HEK293 (cell line): ENCODE results near the gene GRIN3A.
A peak's percentile ranks its signal among the peaks of the same experiment; 100 is the strongest.

Experiments used
- CTCF ChIA-PET: fragments of 350-600 bp; formaldehyde crosslinking; extraction: SDS; loops from one replicate; lab custom pipeline; 2021; ENCODE audit warnings: antibody characterized with exemption; lab: Yijun Ruan, JAX
- POLR2A ChIA-PET: fragments of 300-600 bp; formaldehyde crosslinking; extraction: SDS; loops from one replicate; lab custom pipeline; 2020; ENCODE audit warnings: antibody characterized with exemption, inconsistent platforms; lab: Yijun Ruan, JAX
- H3K27ac ChIP-seq: fragments of 200-500 bp; sonication (Bioruptor generic); 2 replicates; pipeline ENCODE4 v1.5.1; 2014; ENCODE audit warnings: low read depth, low read length, control low read depth, inconsistent platforms; ENCODE audit errors: extremely low read depth
- H3K36me3 ChIP-seq, 2 experiments: fragments of 200-500 bp in 1 of 2; sonication (Bioruptor generic) in 1 of 2; 1 replicate in 1 of 2; 2 replicates in 1 of 2; pipeline ENCODE4 v1.5.1; 2014 to 2017; ENCODE audit warnings: inconsistent platforms in 2 of 2, low read length in 2 of 2; ENCODE audit not compliant: control insufficient read depth in 2 of 2, insufficient read depth in 1 of 2
- H3K4me1 ChIP-seq: fragments of 200-500 bp; sonication (Bioruptor generic); 2 replicates; pipeline ENCODE4 v1.5.1; 2014; ENCODE audit warnings: mild to moderate bottlenecking, low read length, inconsistent platforms; ENCODE audit not compliant: control insufficient read depth, insufficient read depth
- H3K4me3 ChIP-seq: 2 replicates; pipeline ENCODE4 v1.5.1; 2011; ENCODE audit warnings: low read depth, mild to moderate bottlenecking, control low read depth, low read length, moderate library complexity
- H3K9me3 ChIP-seq: fragments of 200-500 bp; sonication (Bioruptor generic); 2 replicates; pipeline ENCODE4 v1.5.1; 2014; ENCODE audit warnings: low read depth, low read length, inconsistent platforms; ENCODE audit not compliant: control insufficient read depth, insufficient read depth
- ATF2 ChIP-seq: fragments of 450-650 bp; formaldehyde crosslinking; IDR thresholded peaks from 2 replicates; pipeline ENCODE4 v1.5.1; 2016; ENCODE audit warnings: missing biosample characterization, missing genetic modification characterization, low read depth
- BCL11A ChIP-seq: fragments of 450-650 bp; formaldehyde crosslinking; IDR thresholded peaks from 2 replicates; pipeline ENCODE4 v1.5.1; 2016; ENCODE audit warnings: low read depth, missing biosample characterization, missing genetic modification characterization
- HOXA7 ChIP-seq: sonication (generic); formaldehyde crosslinking; IDR thresholded peaks from 2 replicates; pipeline ENCODE4 v1.8.1; 2022; ENCODE audit warnings: missing genetic modification reagents, borderline replicate concordance
- SCRT2 ChIP-seq: fragments of 450-650 bp; formaldehyde crosslinking; IDR thresholded peaks from 2 replicates; pipeline ENCODE4 v1.5.1; 2016; ENCODE audit warnings: missing biosample characterization, missing genetic modification characterization
- ZBTB17 ChIP-seq: fragments of 450-650 bp; formaldehyde crosslinking; IDR thresholded peaks from 2 replicates; pipeline ENCODE4 v1.5.1; 2016; ENCODE audit warnings: missing biosample characterization, missing genetic modification characterization
- ZNF121 ChIP-seq: fragments of 450-650 bp; formaldehyde crosslinking; IDR thresholded peaks from 2 replicates; pipeline ENCODE4 v1.5.1; 2016; ENCODE audit warnings: missing biosample characterization, missing genetic modification characterization
- ZNF146 ChIP-seq: fragments of 450-650 bp; formaldehyde crosslinking; IDR thresholded peaks from 2 replicates; pipeline ENCODE4 v1.5.1; 2016; ENCODE audit warnings: missing biosample characterization, missing genetic modification characterization
- ZNF175 ChIP-seq: fragments of 450-650 bp; formaldehyde crosslinking; IDR thresholded peaks from 2 replicates; pipeline ENCODE4 v1.5.1; 2016; ENCODE audit warnings: missing biosample characterization, missing genetic modification characterization
- ZNF202 ChIP-seq: fragments of 450-650 bp; formaldehyde crosslinking; IDR thresholded peaks from 2 replicates; pipeline ENCODE4 v1.5.1; 2016; ENCODE audit warnings: missing biosample characterization, missing genetic modification characterization, borderline replicate concordance
- ZNF214 ChIP-seq: fragments of 450-650 bp; formaldehyde crosslinking; IDR thresholded peaks from 2 replicates; pipeline ENCODE4 v1.5.1; 2017; ENCODE audit warnings: missing biosample characterization, mild to moderate bottlenecking, missing genetic modification characterization, borderline replicate concordance
- ZNF311 ChIP-seq: fragments of 450-650 bp; formaldehyde crosslinking; IDR thresholded peaks from 2 replicates; pipeline ENCODE4 v1.5.1; 2017; ENCODE audit warnings: missing biosample characterization, missing genetic modification characterization, borderline replicate concordance
- ZNF37A ChIP-seq: fragments of 450-650 bp; IDR thresholded peaks from 2 replicates; pipeline ENCODE4 v1.5.1; 2018; ENCODE audit warnings: missing biosample characterization, missing genetic modification characterization
- ZNF473 ChIP-seq: fragments of 450-650 bp; formaldehyde crosslinking; IDR thresholded peaks from 2 replicates; pipeline ENCODE4 v1.5.1; 2017; ENCODE audit warnings: missing biosample characterization, missing genetic modification characterization
- ZNF580 ChIP-seq: fragments of 450-650 bp; formaldehyde crosslinking; IDR thresholded peaks from 2 replicates; pipeline ENCODE4 v1.5.1; 2016; ENCODE audit warnings: missing biosample characterization, missing genetic modification characterization
- ZNF585B ChIP-seq: fragments of 450-650 bp; formaldehyde crosslinking; IDR thresholded peaks from 2 replicates; pipeline ENCODE4 v1.5.1; 2016; ENCODE audit warnings: missing biosample characterization, missing genetic modification characterization
- ZNF629 ChIP-seq: fragments of 450-650 bp; formaldehyde crosslinking; IDR thresholded peaks from 2 replicates; pipeline ENCODE4 v1.5.1; 2017; ENCODE audit warnings: missing biosample characterization, missing genetic modification characterization
- ZNF654 ChIP-seq: fragments of 450-650 bp; formaldehyde crosslinking; IDR thresholded peaks from 2 replicates; pipeline ENCODE4 v1.5.1; 2016; ENCODE audit warnings: low read depth, missing biosample characterization, missing genetic modification characterization
- ZNF768 ChIP-seq: fragments of 450-650 bp; formaldehyde crosslinking; IDR thresholded peaks from 2 replicates; pipeline ENCODE4 v1.5.1; 2018; ENCODE audit warnings: missing biosample characterization, mild to moderate bottlenecking, missing genetic modification characterization
- ZNF837 ChIP-seq: fragments of 450-650 bp; formaldehyde crosslinking; IDR thresholded peaks from 2 replicates; pipeline ENCODE4 v1.5.1; 2016; ENCODE audit warnings: missing biosample characterization, missing genetic modification characterization
- ZNF843 ChIP-seq: fragments of 450-650 bp; formaldehyde crosslinking; IDR thresholded peaks from 2 replicates; pipeline ENCODE4 v1.5.1; 2016; ENCODE audit warnings: missing biosample characterization, missing genetic modification characterization
- TF ChIP-seq, protein P1 (sequence below): fragments of 450-650 bp; IDR thresholded peaks from 2 replicates; pipeline ENCODE4 v1.5.1; 2018; ENCODE audit warnings: missing biosample characterization, missing genetic modification characterization
- TF ChIP-seq, protein P2 (sequence below): fragments of 450-650 bp; formaldehyde crosslinking; IDR thresholded peaks from 2 replicates; pipeline ENCODE4 v1.5.1; 2016; ENCODE audit warnings: missing biosample characterization, missing genetic modification characterization

GRIN3A gene

DNA sequence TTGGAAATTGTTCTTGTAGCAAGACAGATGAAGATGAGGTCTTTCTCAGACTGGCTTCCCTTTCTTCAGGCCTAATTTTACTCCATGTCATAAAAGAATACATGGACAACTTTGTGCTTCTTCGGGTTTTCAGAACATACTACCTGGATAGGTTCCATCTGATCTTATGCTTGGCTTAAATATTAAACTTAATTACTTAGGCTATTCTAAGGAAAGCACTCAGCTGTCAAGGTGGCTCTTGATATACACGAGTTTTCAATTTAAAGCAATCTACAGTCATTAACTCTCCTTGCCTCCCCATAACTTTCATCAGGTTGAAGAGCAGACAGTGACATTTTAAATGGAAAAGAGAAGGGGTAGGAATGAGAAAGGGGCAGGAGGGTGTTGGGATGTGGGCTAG is 134.2 kb downstream of the GRIN3A start:
- TF ChIP-seq, protein P1, sequence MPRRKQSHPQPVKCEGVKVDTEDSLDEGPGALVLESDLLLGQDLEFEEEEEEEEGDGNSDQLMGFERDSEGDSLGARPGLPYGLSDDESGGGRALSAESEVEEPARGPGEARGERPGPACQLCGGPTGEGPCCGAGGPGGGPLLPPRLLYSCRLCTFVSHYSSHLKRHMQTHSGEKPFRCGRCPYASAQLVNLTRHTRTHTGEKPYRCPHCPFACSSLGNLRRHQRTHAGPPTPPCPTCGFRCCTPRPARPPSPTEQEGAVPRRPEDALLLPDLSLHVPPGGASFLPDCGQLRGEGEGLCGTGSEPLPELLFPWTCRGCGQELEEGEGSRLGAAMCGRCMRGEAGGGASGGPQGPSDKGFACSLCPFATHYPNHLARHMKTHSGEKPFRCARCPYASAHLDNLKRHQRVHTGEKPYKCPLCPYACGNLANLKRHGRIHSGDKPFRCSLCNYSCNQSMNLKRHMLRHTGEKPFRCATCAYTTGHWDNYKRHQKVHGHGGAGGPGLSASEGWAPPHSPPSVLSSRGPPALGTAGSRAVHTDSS (tag by site-specific recombination): no peak
- no peak for TF ChIP-seq ZNF202
- H3K4me3 ChIP-seq: no peak overlapping the region
- CTCF ChIA-PET: interaction anchor here (0.6 kb wide), 1 partner anchor 69 kb away, joined by 4 read pairs; no protein-coding TSS in a partner anchor

DNA sequence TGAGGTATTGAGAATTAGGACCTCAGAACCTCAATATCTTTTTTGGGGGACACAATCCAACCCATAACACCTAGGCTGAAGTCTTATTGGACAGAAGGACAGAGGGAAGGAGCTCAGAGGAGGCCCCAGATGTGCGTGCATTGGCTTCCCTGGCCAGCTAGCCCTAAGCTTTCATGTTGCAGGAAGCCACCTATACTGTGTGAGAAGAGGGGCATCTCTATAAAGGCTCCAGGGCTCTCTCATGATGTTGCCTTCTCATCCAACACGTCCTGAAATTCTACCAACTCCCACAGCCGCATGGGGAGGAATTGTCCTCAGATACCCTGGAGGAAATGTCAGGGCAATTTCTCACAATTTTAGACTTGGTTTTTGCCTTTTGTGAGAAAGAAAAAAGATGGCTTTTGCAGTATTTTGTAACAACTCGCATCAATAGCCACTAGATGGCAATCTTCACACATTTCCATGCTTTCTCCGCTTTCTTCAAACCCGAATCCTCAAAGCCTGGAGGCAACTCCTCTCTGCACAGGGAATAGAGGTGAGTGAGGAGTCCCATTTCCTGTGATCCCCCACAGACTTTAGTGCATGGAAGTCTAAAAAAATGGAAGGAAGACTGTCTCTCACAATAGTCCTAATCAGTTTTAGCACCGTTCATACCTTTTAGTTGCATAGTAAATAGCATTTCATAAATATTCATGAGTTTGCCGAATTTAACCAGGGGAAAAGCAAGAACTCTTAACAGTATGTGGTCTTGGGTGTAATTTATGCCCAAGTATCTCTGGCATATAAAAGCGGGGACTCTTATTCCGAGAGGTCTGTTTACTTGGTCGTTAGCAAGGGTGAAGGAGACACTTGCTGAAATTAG is 136.3 kb downstream of the GRIN3A start:
- Histone ChIP-seq H3K27ac (no peak overlapping the region), H3K4me3 (no peak overlapping the region), H3K4me1 (no peaks in the 10 kb centered on the region), H3K36me3 (no peaks in the 10 kb centered on the region), H3K9me3 (no peaks in the 10 kb centered on the region)
- peak; percentile 78 for TF ChIP-seq ZNF654
- TF ChIP-seq ZNF146 (tag by site-specific recombination): no peak
- CTCF ChIA-PET: interaction anchor here (0.6 to 1.6 kb wide), 12 partner anchors 9 to 852 kb away, joined by 3 to 8 read pairs (median 3); no protein-coding TSS in a partner anchor
- POLR2A ChIA-PET: no interaction called here

More for the DNA sequence above, 134.2 kb downstream of the GRIN3A start:
- Histone ChIP-seq H3K27ac (no peak overlapping the region), H3K36me3 (no peaks in the 10 kb centered on the region), H3K4me1 (no peaks in the 10 kb centered on the region), H3K9me3 (no peaks in the 10 kb centered on the region)
- POLR2A ChIA-PET: no interaction called here

- TF ChIP-seq ZNF121 (tag by site-specific recombination): no peak
- no peak for TF ChIP-seq ZNF629 (tag by site-specific recombination)
- TF ChIP-seq ZNF843 (tag by site-specific recombination): no peak
- no peak for TF ChIP-seq ZNF311 (tag by site-specific recombination)
- no peak for TF ChIP-seq ZNF37A
- no peak for TF ChIP-seq ZNF473 (tag by site-specific recombination)
- no peak for TF ChIP-seq ATF2 (tag by site-specific recombination)
- TF ChIP-seq ZBTB17 (tag by site-specific recombination): no peak
- TF ChIP-seq BCL11A (tag by site-specific recombination): no peak
- TF ChIP-seq ZNF175 (tag by site-specific recombination): no peak
- TF ChIP-seq, protein P2, sequence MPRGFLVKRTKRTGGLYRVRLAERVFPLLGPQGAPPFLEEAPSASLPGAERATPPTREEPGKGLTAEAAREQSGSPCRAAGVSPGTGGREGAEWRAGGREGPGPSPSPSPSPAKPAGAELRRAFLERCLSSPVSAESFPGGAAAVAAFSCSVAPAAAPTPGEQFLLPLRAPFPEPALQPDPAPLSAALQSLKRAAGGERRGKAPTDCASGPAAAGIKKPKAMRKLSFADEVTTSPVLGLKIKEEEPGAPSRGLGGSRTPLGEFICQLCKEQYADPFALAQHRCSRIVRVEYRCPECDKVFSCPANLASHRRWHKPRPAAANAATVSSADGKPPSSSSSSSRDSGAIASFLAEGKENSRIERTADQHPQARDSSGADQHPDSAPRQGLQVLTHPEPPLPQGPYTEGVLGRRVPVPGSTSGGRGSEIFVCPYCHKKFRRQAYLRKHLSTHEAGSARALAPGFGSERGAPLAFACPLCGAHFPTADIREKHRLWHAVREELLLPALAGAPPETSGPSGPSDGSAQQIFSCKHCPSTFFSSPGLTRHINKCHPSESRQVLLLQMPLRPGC: no peak
- TF ChIP-seq HOXA7 (CRISPR knock-in tag): no peak
- no peak for TF ChIP-seq ZNF837 (tag by site-specific recombination)
- no peak for TF ChIP-seq SCRT2
- no peak for TF ChIP-seq ZNF580 (tag by site-specific recombination)
- TF ChIP-seq ZNF768: no peak
- no peak for TF ChIP-seq ZNF214 (tag by site-specific recombination)
- TF ChIP-seq ZNF585B (tag by site-specific recombination): no peak
- POLR2A ChIA-PET: no interaction called here
Observed at GRCh38 chr9:101594796-101595195, 143.7 kb downstream of the GRIN3A start, which contains the start of gene PPP3R2. Gene PPP3R2, minus strand, starts transcription at chr9:101594969. Its CDS starts 48 bp downstream, at chr9:101594921.

More at GRCh38 chr9:101594796-101595195, 143.7 kb downstream of the GRIN3A start, which contains the start of gene PPP3R2:
- CTCF ChIA-PET: interaction anchor here (0.6 to 0.7 kb wide), 2 partner anchors 14 to 211 kb away, joined by 3 read pairs; no protein-coding TSS in a partner anchor
- H3K4me3 ChIP-seq: no peak within 1 kb of the TSS
- no peaks in the 10 kb centered on the region for H3K4me1 ChIP-seq
- no peaks in the 10 kb centered on the region for H3K9me3 ChIP-seq
- no peaks in the 10 kb centered on the region for H3K36me3 ChIP-seq
- no peak within 1 kb of the TSS for H3K27ac ChIP-seq
